ENCODE data around the gene SGMS1. TPM values are rescaled to one million over a fixed set of nuclear protein-coding genes. Genes with fewer than 3 reads are reported as not detected.

The SGMS1 gene
- total and polyA plus RNA-seq, 2 donors (not counting 3 experiments of a cell fraction or from before 2014, with no cell fraction given) = 9.7 to 23.7 TPM

DNA sequence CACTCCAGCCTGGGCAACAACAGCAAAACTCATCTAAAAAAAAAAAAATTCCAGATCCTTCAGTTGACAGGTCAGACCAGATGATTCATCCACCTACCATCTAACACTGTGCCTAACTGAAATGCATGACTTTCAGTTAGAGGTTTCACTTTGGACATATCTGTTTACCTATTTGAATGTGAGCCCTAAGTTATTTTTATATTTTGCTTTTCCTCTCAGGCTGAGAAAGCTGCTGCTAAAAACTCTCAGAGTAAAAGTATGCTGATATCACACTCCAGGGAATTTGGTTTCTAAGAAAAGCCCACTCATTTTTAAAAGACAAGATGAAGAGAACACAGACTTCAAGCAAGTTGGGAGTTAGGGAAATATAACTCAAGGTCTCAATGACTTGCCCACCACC lies 126.0 kb downstream of the SGMS1 start:
- Histone ChIP-seq H3K9me3 (replicated peaks; ENCODE audit: control insufficient read depth, insufficient read depth, low read length) (no peaks in the 10 kb centered on the region), H3K4me3 (replicated peaks in 1 of 3; ENCODE audit: insufficient read depth in 1 of 3, low read depth in 1 of 3, low read length in 3 of 3) (no peak overlapping the region), H3K27me3 (ENCODE audit: control insufficient read depth in 2 of 2, insufficient read depth in 2 of 2, low read length in 2 of 2) (no peaks in the 10 kb centered on the region), H3K4me1 (ENCODE audit: control insufficient read depth, extremely low read depth, insufficient read depth, low read length) (no peaks in the 10 kb centered on the region), H3K36me3 (ENCODE audit: control insufficient read depth in 2 of 2, extremely low read depth in 1 of 2, insufficient read depth in 2 of 2, low read length in 2 of 2) (no peaks in the 10 kb centered on the region), H3K9me1 (replicated peaks; ENCODE audit: control insufficient read depth, extremely low read depth, insufficient read depth, low read length) (no peaks in the 10 kb centered on the region), H3K27ac (ENCODE audit: insufficient read depth, low read depth, low read length) (no peak overlapping the region), H4K20me1 (replicated peaks; ENCODE audit: control insufficient read depth, extremely low read depth, insufficient read depth, low read length) (no peaks in the 10 kb centered on the region), H2AFZ (ENCODE audit: low read depth, low read length) (no peak overlapping the region), H3K79me2 (ENCODE audit: control insufficient read depth, insufficient read depth, low read length) (no peaks in the 10 kb centered on the region), H3K4me2 (ENCODE audit: insufficient read depth, low read length) (no peak overlapping the region), H3K9ac (replicated peaks; ENCODE audit: extremely low read depth, insufficient read depth, low read length) (no peak overlapping the region)
- dilution Hi-C loops (cut with MboI; ENCODE audit: extremely low pct_ligation_motif_present, low sequenced_read_pairs) = no loop called here
- DNase-seq (ENCODE audit: low read depth, low spot score) = no peak
- no TSS peak for BruUV-seq (replicated peaks)
- no peak for FAIRE-seq
- intact Hi-C loops (cut with micrococcal nuclease) = no loop called here
- ChIA-PET CTCF (interaction anchor here (1.4 kb wide), 1 partner anchor 130 kb away, joined by 4 read pairs; no protein-coding TSS in a partner anchor), POLR2A (no interaction called here)
- TF ChIP-seq JUN (IDR thresholded peaks at IDR 0.05; ENCODE audit: borderline replicate concordance, insufficient read depth, insufficient read length, low read depth) = no peak

DNA sequence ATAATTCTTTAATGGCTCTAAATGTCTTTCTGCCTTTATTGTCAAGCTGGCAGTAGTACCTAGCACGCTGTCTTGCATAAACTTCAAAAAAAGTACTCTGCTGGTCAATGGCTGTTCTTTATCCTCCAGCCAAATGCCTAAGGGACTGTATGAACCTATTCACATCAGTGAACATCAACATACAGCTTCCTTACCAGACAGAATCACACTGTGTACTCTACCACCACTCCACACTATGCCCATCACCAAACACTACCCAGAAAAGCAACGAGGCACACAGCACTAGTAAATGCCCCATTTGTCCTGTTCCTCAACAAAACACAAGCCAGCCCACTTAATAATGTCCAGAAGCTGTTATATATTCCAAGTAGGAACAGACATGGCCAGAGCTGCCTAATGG lies 127.5 kb downstream of the SGMS1 start:
- Histone ChIP-seq H3K4me3 (replicated peaks in 1 of 3; ENCODE audit: insufficient read depth in 1 of 3, low read depth in 1 of 3, low read length in 3 of 3) (no peak overlapping the region), H3K9me3 (replicated peaks; ENCODE audit: control insufficient read depth, insufficient read depth, low read length) (no peaks in the 10 kb centered on the region), H3K79me2 (ENCODE audit: control insufficient read depth, insufficient read depth, low read length) (no peaks in the 10 kb centered on the region), H3K4me2 (ENCODE audit: insufficient read depth, low read length) (no peak overlapping the region), H3K9ac (replicated peaks; ENCODE audit: extremely low read depth, insufficient read depth, low read length) (no peak overlapping the region), H3K36me3 (ENCODE audit: control insufficient read depth in 2 of 2, extremely low read depth in 1 of 2, insufficient read depth in 2 of 2, low read length in 2 of 2) (no peaks in the 10 kb centered on the region), H3K9me1 (replicated peaks; ENCODE audit: control insufficient read depth, extremely low read depth, insufficient read depth, low read length) (no peaks in the 10 kb centered on the region), H3K27me3 (ENCODE audit: control insufficient read depth in 2 of 2, insufficient read depth in 2 of 2, low read length in 2 of 2) (no peaks in the 10 kb centered on the region), H2AFZ (ENCODE audit: low read depth, low read length) (no peak overlapping the region), H3K27ac (ENCODE audit: insufficient read depth, low read depth, low read length) (no peak overlapping the region), H3K4me1 (ENCODE audit: control insufficient read depth, extremely low read depth, insufficient read depth, low read length) (no peaks in the 10 kb centered on the region), H4K20me1 (replicated peaks; ENCODE audit: control insufficient read depth, extremely low read depth, insufficient read depth, low read length) (no peaks in the 10 kb centered on the region)
- intact Hi-C loops (cut with micrococcal nuclease) = no loop called here
- FAIRE-seq (no peak), DNase-seq (ENCODE audit: low read depth, low spot score) (no peak)
- dilution Hi-C loops (cut with MboI; ENCODE audit: extremely low pct_ligation_motif_present, low sequenced_read_pairs) = no loop called here
- no TSS peak for BruUV-seq (replicated peaks)
- TF ChIP-seq, protein P1, sequence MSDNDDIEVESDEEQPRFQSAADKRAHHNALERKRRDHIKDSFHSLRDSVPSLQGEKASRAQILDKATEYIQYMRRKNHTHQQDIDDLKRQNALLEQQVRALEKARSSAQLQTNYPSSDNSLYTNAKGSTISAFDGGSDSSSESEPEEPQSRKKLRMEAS (IDR thresholded peaks at IDR 0.05; ENCODE audit: insufficient read depth, insufficient read length) = no peak
- no peak for TF ChIP-seq JUN (IDR thresholded peaks at IDR 0.05; ENCODE audit: borderline replicate concordance, insufficient read depth, insufficient read length, low read depth)
- TF ChIP-seq POLR2A (IDR thresholded peaks at IDR 0.05; ENCODE audit: low read depth, low read length) = no peak
- TF ChIP-seq GATA2 (IDR thresholded peaks at IDR 0.05; ENCODE audit: insufficient read depth, insufficient read length, low read depth, low read length) = no peak
- TF ChIP-seq FOS (IDR thresholded peaks at IDR 0.05; ENCODE audit: borderline replicate concordance, insufficient read depth, low read length) = no peak
- TF ChIP-seq, protein P2, sequence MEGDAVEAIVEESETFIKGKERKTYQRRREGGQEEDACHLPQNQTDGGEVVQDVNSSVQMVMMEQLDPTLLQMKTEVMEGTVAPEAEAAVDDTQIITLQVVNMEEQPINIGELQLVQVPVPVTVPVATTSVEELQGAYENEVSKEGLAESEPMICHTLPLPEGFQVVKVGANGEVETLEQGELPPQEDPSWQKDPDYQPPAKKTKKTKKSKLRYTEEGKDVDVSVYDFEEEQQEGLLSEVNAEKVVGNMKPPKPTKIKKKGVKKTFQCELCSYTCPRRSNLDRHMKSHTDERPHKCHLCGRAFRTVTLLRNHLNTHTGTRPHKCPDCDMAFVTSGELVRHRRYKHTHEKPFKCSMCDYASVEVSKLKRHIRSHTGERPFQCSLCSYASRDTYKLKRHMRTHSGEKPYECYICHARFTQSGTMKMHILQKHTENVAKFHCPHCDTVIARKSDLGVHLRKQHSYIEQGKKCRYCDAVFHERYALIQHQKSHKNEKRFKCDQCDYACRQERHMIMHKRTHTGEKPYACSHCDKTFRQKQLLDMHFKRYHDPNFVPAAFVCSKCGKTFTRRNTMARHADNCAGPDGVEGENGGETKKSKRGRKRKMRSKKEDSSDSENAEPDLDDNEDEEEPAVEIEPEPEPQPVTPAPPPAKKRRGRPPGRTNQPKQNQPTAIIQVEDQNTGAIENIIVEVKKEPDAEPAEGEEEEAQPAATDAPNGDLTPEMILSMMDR (IDR thresholded peaks at IDR 0.05; ENCODE audit: extremely low read depth in 1 of 2, insufficient read depth in 1 of 2, low read depth in 1 of 2, low read length in 2 of 2) = no peak
- no peak for TF ChIP-seq MYC (IDR thresholded peaks at IDR 0.05; ENCODE audit: low read depth, low read length)
- no peak for TF ChIP-seq EZH2 (IDR thresholded peaks at IDR 0.05; ENCODE audit: borderline replicate concordance, low read depth, low read length, severe bottlenecking)
- TF ChIP-seq POLR2AphosphoS5 (IDR thresholded peaks at IDR 0.05; ENCODE audit: insufficient read depth, low read depth, low read length) = no peak
- ChIA-PET CTCF (interaction anchor here (1.4 kb wide), 1 partner anchor 10 kb away, joined by 3 read pairs; no protein-coding TSS in a partner anchor), POLR2A (no interaction called here)

Measured in endothelial cell of umbilical vein (primary cell).